Activated CD8-positive, alpha-beta T cell treated with anti-CD3 and anti-CD28 coated beads, Interleukin-2, amount 10 ng/mL, durations not matched to agents 7 days and 5 days (primary cell): ENCODE results near the gene CADM1. TPM values are rescaled to one million over a fixed set of nuclear protein-coding genes. Genes with fewer than 3 reads are reported as not detected.

Source experiments
- ATAC-seq: fragments of 150-1000 bp; cut with Tn5 transposase; one replicate; pipeline ENCODE4 v1.10.0; 2021; ENCODE audit warnings: moderate library complexity
- CTCF ChIA-PET: fragments of 350-600 bp; sonication (Branson Sonifier 250); formaldehyde crosslinking; loops from one replicate; lab custom pipeline; 2021; ENCODE audit warnings: antibody characterized with exemption; lab: Charles Lee
- POLR2A ChIA-PET: fragments of 350-600 bp; sonication (Branson Sonifier 250); formaldehyde crosslinking; loops from one replicate; lab custom pipeline; 2021; ENCODE audit warnings: antibody characterized with exemption; lab: Charles Lee
- DNase-seq: peaks from one replicate; pipeline ENCODE4 v3.0.0-alpha.2; 2020
- H3K27ac Mint-ChIP-seq: one replicate; pipeline ENCODE4 v1.8.0; 2021; ENCODE audit warnings: mild to moderate bottlenecking, mixed read lengths
- H3K27me3 Mint-ChIP-seq: one replicate; pipeline ENCODE4 v1.8.0; 2021; ENCODE audit warnings: low read depth, mixed read lengths
- H3K36me3 Mint-ChIP-seq: one replicate; pipeline ENCODE4 v1.8.0; 2021; ENCODE audit warnings: low read depth, mixed read lengths
- H3K4me1 Mint-ChIP-seq: one replicate; pipeline ENCODE4 v1.8.0; 2021; ENCODE audit warnings: low read depth, mixed read lengths
- H3K4me3 Mint-ChIP-seq: one replicate; pipeline ENCODE4 v1.8.0; 2021; ENCODE audit warnings: mild to moderate bottlenecking, mixed read lengths
- H3K9me3 Mint-ChIP-seq: one replicate; pipeline ENCODE4 v1.8.0; 2022; ENCODE audit warnings: mixed read lengths; ENCODE audit not compliant: insufficient read depth
- total RNA-seq, 2 experiments: library from RNA; stranded (reverse); gene quantifications; one replicate each; pipeline ENCODE4 v1.2.3, GENCODE V29; 2021

The CADM1 gene
- under 1 TPM; 0.31 to 0.74 TPM for total RNA-seq

DNA sequence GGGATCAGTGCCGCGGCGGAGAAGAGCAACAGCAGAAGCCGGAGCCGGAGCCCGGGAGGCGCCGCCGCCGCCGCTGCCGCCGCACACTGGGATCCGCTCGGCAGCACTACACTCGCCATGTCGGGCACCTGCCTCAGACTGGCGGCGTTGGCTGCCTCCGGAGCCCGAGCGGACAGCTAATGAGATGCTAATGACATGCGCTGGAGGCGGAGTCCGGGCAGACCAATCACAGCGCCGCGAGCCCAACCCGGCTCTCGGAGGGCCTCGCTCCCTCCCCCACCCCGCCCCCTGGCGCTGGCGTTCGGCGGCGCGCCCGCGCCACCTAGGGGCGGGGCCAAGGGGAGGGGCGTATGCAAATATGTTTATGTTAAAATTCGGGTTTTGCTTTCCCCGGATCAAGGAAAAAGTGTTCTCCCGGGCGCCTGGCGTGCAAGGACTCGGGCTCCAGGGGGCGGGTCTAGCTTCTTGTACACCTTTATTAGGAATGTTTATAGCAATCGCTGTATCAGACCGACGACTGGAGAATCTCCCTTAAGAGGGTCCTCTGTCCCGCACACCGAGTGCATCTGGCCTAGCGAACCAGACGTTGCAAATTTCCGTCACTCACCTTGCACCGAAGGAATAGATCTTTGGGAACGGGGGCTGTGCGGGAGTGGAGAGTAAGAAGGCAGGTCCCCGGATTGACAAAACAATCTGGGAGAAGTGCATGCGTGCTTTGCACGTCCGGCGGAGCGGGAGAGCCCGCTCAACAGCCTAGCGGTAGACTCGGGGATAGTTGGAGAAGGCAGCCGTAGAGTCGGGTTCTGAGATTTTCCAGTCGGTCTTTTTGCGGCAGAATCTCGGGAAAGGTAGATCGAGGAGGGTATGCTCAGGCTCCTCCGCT lies at the start of gene CADM1:
CADM1 (minus strand) TSS at position 140 of the 883 bp plus-strand sequence.
- Mint-ChIP-seq H3K27ac (no peak within 1 kb of the TSS), H3K4me1 (peaks cover 4% of the 10 kb centered on the region), H3K9me3 (no peaks in the 10 kb centered on the region), H3K27me3 (peaks cover 20% of the 10 kb centered on the region), H3K4me3 (peak within 1 kb of the TSS; percentile 31), H3K36me3 (peaks cover 2% of the 10 kb centered on the region)
- CTCF ChIA-PET: no interaction called here
- ATAC-seq: peak; percentile 89
- DNase-seq: peak; percentile 57
- POLR2A ChIA-PET: interaction anchor here (0.6 kb wide), 1 partner anchor 685 kb away, joined by 3 read pairs; no protein-coding TSS in a partner anchor

DNA sequence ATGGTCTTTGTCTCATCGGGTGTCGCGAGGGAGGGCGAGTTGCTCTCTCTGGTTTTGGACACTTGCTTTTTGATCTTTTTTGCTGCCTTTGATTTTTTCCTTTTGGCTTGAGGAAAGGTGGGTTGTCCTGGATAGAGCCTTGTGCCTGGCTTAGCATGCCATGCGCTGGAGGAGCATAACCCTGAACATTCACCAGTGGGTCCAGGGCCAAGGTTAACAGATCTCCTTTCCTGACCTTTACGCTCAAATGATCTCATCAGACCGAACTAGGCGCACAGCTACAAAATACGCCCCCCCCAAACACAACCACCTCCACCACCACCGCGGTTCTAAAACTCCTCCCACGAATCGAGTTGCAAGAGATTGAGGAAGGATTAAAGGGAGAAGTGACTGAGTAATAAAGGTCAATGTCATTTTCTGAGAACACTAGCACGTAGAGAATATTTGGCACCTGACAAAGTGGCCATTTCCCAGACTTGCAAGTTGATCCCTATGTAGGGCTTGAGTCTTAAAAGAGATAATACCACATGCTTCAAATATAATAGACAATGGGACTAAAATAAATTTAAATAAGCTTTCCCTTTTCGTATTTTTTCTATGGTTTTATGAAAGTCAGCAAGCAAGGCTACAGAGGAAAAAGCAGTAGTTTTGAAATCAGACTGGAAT lies 48.7 kb upstream of the CADM1 start:
- POLR2A ChIA-PET: no interaction called here
- no peak overlapping the region for H3K27ac Mint-ChIP-seq

DNA sequence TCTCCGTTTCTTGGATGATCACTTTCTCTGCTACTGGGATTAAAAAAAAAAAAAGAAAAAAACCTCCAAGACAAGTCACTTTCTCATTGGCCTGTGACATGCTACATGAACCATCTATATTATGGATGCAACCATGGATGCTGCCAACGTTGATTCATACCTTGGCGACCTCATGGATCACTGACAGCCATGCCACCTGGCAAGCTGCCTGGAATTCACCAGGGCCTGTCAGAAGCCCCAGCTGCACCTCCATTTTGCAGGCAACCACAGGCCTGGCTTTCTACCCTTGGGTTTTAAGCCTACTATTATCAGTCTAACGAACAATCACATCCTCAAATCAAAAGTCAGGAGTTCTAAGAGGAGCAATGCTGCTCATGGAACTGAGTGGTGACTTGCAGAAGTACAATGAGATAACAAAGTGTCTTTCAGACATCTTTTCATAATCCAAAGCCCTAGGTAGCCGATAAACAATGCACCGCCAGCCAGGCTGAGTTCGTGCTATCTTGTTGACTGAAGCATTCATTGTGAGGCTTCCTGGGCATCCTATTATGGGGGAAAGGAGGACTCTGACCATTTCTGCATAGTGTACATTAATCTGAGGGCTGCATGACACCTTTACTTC lies 48.0 kb upstream of the CADM1 start:
- ATAC-seq (no peak), DNase-seq (no peak)
- Mint-ChIP-seq H3K27me3 (no peaks in the 10 kb centered on the region), H3K9me3 (no peaks in the 10 kb centered on the region), H3K4me3 (no peak overlapping the region), H3K4me1 (no peaks in the 10 kb centered on the region), H3K36me3 (no peaks in the 10 kb centered on the region), H3K27ac (no peak overlapping the region)
- ChIA-PET CTCF (no interaction called here), POLR2A (no interaction called here)

More for the DNA sequence above, 48.7 kb upstream of the CADM1 start:
- no peaks in the 10 kb centered on the region for H3K9me3 Mint-ChIP-seq
- CTCF ChIA-PET: no interaction called here
- no peaks in the 10 kb centered on the region for H3K4me1 Mint-ChIP-seq
- H3K27me3 Mint-ChIP-seq: no peaks in the 10 kb centered on the region
- ATAC-seq (no peak), DNase-seq (no peak)
- H3K36me3 Mint-ChIP-seq: no peaks in the 10 kb centered on the region
- no peak overlapping the region for H3K4me3 Mint-ChIP-seq

DNA sequence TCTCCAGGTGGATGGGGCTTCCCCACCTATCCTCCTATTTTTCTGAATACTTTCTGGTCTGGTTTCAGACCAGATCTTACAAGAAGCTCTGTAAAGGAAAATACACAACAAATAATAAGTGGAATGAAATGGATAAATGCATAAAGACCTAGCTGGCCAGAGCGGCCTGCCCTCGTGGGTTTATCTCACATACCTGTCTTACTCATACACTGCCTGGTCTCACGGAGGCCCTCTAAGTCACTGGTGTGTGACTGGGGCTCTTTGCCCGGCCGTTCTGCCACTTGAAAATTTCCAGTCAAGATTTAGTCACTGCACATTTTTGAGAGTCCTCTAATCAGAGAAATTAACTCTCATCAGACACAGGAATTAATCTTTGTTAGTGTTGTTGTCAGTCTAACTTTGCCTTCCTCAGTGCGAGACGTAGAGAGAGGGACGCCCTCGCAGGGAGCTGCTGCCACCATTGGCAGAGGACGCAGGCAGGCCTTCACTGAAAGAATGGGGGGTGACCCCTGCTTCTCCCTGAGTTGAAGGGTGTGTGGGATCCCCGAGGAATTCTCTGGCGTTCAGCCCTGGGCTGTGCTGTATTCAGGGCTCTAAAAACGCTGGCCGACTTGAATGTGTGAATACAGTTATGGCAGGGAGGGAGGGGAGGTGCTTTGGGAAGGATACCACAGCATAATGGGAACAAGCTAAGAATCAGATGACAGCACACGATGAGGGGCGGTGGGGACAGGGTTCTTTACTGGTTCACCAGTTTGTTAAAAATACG lies 46.3 kb upstream of the CADM1 start:
- H3K9me3 Mint-ChIP-seq: no peaks in the 10 kb centered on the region
- no peak overlapping the region for H3K27ac Mint-ChIP-seq
- ATAC-seq (no peak), DNase-seq (no peak)
- POLR2A ChIA-PET: no interaction called here
- H3K27me3 Mint-ChIP-seq: no peaks in the 10 kb centered on the region
- no peaks in the 10 kb centered on the region for H3K4me1 Mint-ChIP-seq
- no peak overlapping the region for H3K4me3 Mint-ChIP-seq
- no peaks in the 10 kb centered on the region for H3K36me3 Mint-ChIP-seq
- CTCF ChIA-PET: no interaction called here

DNA sequence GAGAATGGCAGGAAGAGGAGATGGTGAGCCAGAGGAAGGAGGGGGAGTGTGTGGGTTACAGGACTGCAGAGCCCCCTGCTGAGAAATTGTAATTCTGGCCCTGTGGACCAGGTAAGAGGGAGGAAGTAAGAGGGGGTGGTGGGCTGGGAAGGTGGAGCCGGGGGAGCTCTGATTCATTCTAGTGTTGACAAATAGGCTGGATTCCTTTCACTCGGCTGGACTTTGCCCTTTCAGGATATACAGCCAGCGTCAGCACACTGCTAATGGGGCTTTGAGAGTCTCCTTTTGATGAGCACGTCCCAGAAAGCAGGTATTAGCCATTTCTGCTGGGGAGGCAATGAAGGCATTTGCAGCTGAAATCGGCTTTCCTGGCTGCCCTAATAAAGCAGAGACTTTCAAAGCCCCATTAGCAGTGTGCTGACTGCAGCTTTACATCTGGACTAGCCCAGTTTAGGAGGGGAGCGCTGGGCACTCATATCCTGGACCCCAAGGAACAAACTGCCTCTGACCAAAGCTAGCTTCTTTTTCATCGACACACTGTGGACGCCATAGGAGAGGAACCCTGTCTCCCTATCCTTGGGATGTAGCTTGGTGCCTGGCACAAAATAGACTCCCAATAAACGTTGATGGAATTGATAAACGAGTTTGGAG lies 44.8 kb upstream of the CADM1 start:
- ChIA-PET POLR2A (no interaction called here), CTCF (no interaction called here)
- DNase-seq (no peak), ATAC-seq (no peak)
- no peak overlapping the region for H3K27ac Mint-ChIP-seq
- no peaks in the 10 kb centered on the region for H3K36me3 Mint-ChIP-seq
- no peaks in the 10 kb centered on the region for H3K4me1 Mint-ChIP-seq
- no peak overlapping the region for H3K4me3 Mint-ChIP-seq
- no peaks in the 10 kb centered on the region for H3K27me3 Mint-ChIP-seq
- H3K9me3 Mint-ChIP-seq: no peaks in the 10 kb centered on the region

DNA sequence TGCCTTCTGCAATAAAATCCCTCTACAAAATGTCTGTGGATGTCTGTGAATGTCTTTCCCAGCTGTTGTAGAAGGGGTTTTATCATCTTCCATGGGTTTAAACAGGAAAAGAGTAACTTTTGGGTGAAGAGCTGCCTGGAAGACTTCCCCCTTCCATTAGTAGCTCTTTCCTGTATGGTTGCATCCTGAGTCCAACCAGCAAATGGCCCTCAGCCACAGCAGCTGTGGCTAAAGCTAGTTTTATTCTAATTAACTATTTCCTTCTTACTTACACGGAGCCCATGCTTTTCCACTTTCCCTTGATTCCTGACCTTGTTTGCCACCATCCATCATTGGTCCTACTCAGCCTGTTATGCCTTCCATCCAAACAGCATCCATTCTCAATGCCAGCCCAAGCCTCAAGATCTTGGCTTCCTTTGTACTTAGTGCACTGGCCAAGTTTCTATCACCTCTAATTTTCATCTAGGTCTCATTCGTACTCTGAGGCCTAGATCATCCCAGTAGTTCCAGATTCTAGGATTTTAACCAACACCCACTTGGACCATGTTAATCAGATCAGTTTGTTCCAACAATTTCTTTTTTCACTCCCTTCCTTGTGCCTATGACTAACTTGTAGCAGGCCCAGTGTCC lies 41.5 kb upstream of the CADM1 start:
- ATAC-seq (no peak), DNase-seq (no peak)
- H3K4me3 Mint-ChIP-seq: no peak overlapping the region
- no peaks in the 10 kb centered on the region for H3K36me3 Mint-ChIP-seq
- no peak overlapping the region for H3K27ac Mint-ChIP-seq
- no peaks in the 10 kb centered on the region for H3K27me3 Mint-ChIP-seq
- POLR2A ChIA-PET: no interaction called here
- CTCF ChIA-PET: no interaction called here
- H3K4me1 Mint-ChIP-seq: no peaks in the 10 kb centered on the region
- H3K9me3 Mint-ChIP-seq: no peaks in the 10 kb centered on the region

DNA sequence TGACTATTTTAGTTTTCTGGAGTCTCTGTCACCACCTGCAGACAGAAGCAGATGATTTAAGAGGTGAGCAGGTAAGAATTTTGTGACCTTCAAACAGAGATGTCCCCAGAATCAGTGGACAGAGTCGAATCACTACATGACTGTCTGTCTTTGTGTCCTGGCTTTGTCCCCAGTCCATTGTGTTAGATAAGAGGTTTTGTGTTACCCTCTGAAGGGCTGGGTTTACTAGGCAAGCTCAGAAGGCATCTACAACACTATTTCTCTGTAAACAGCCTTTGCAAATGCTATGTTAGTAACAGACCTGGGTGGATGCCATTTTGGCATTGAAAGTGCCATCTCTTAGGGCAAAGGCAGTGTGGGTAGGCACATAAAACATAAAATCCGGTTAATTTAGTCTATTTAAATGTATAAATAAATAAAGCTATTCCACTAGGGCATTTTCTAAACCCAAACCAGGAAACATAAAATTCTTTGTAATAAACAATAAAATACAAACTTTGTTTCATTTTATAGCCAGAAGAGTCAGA lies 40.3 kb upstream of the CADM1 start:
- DNase-seq (no peak), ATAC-seq (no peak)
- no peaks in the 10 kb centered on the region for H3K36me3 Mint-ChIP-seq
- H3K27me3 Mint-ChIP-seq: no peaks in the 10 kb centered on the region
- H3K9me3 Mint-ChIP-seq: no peaks in the 10 kb centered on the region
- H3K27ac Mint-ChIP-seq: no peak overlapping the region
- no peaks in the 10 kb centered on the region for H3K4me1 Mint-ChIP-seq
- ChIA-PET POLR2A (no interaction called here), CTCF (no interaction called here)
- H3K4me3 Mint-ChIP-seq: no peak overlapping the region

DNA sequence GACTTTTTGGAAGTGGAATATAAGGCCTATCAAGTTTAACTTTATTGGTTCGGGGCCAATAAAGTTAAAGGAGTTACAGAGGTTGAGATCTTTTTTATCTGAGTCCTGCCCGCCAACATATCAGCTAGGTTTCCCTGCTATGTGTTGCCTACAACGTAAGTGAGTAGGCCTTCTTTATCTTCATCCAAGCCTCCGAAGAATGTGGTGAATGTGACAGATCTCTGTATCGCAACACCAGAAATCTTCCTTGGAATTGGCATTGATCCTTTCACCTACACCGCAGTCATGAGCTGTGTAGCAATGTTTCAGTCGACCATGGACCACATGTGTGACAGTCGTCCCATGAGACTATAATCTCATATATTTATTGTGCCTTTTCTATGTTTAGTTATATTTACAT lies 37.3 kb upstream of the CADM1 start:
- ATAC-seq: no peak
- no peaks in the 10 kb centered on the region for H3K4me1 Mint-ChIP-seq
- no peak overlapping the region for H3K4me3 Mint-ChIP-seq
- H3K27me3 Mint-ChIP-seq: no peaks in the 10 kb centered on the region
- DNase-seq: no peak
- H3K36me3 Mint-ChIP-seq: no peaks in the 10 kb centered on the region
- no peak overlapping the region for H3K27ac Mint-ChIP-seq
- CTCF ChIA-PET: no interaction called here
- no peaks in the 10 kb centered on the region for H3K9me3 Mint-ChIP-seq
- POLR2A ChIA-PET: no interaction called here

DNA sequence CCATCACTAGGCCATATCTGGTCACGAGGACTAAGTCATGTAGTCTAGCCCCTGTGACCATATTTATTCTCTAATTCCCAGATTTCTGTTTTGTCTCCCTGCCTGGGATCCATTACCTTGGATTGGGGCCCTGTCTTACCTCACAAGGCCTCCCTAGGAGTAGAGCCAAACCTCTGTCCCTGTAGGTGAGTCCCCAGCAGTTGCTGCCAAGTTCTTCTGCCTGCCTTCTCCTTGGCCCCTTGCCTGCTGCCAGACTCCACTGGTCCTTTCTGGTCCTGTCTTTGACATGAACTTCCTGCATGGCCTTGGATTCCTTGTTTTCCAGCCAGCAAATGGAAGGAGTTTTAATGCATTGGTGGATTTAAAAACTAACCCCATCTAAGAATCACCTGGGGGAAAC lies 35.6 kb upstream of the CADM1 start:
- DNase-seq (no peak), ATAC-seq (no peak)
- Mint-ChIP-seq H3K27me3 (no peaks in the 10 kb centered on the region), H3K36me3 (no peaks in the 10 kb centered on the region), H3K27ac (no peak overlapping the region), H3K4me1 (no peaks in the 10 kb centered on the region), H3K4me3 (no peak overlapping the region), H3K9me3 (no peaks in the 10 kb centered on the region)
- ChIA-PET POLR2A (no interaction called here), CTCF (no interaction called here)

DNA sequence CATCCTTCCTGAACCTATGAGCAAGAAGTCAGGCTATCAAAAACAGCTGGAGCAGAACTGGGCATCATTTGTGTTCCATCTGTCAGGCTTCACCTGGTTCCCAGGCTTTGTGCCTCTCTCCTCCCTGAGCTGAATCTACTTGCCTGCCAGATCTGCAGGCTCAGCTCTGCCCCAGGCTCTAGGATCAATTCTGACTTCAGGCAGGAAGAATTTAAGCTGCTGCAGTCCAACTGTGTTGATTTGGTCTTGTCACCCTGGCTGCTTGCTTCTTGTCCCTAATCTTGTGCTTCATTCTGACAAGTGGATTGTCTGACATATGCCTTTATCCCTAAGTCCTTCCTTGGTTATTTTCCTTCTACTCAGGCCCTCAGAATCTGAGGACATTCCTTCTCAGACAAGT lies 31.6 kb upstream of the CADM1 start:
- no peak for ATAC-seq
- H3K9me3 Mint-ChIP-seq: no peaks in the 10 kb centered on the region
- DNase-seq: no peak
- H3K27ac Mint-ChIP-seq: no peak overlapping the region
- no peaks in the 10 kb centered on the region for H3K36me3 Mint-ChIP-seq
- ChIA-PET CTCF (no interaction called here), POLR2A (no interaction called here)
- no peak overlapping the region for H3K4me3 Mint-ChIP-seq
- no peaks in the 10 kb centered on the region for H3K27me3 Mint-ChIP-seq
- H3K4me1 Mint-ChIP-seq: no peaks in the 10 kb centered on the region

DNA sequence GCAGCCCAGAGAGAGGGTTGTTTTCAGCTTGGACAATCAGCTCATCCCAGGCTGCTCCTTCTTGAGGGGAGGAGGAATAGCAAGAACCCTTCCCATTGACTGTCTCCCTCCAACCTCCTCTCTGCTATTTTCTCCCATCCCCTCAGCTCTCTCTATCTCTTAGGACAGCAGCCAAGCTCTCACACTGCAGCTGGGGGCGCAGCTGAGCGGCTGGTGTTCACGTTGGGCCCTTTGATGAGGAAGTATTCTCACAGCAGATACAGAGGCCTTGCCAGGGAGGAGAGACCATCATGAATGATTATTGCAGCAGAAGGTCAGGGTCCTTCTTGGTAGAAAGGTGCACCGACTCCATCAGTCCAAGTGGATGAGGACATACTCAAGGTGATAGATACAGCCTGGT lies 26.5 kb upstream of the CADM1 start:
- POLR2A ChIA-PET: no interaction called here
- DNase-seq: no peak

More for the DNA sequence above, 26.5 kb upstream of the CADM1 start:
- Mint-ChIP-seq H3K36me3 (no peaks in the 10 kb centered on the region), H3K27ac (no peak overlapping the region), H3K9me3 (no peaks in the 10 kb centered on the region), H3K27me3 (no peaks in the 10 kb centered on the region), H3K4me1 (no peaks in the 10 kb centered on the region), H3K4me3 (no peak overlapping the region)
- no peak for ATAC-seq
- CTCF ChIA-PET: no interaction called here
